ENCODE measurements around the gene GALNT9. TPM values are rescaled to one million over a fixed set of nuclear protein-coding genes. Genes with fewer than 3 reads are reported as not detected.
"Not testable (repeated sequence)": the region's sequence is repeated elsewhere in the genome, so short reads cannot be mapped to it uniquely, and the experiment has no call there.

The GALNT9 gene
- total RNA-seq (under 1 TPM in 1 of 2 experiments, not detected in 1; 0.18 TPM), polyA plus RNA-seq (not detected)

GRCh38 chr12:132329036-132329719 lies at the start of gene GALNT9:
Gene GALNT9 (minus strand): TSS chr12:132329589. CDS start chr12:132329203, 386 bp downstream.
- POLR2A ChIA-PET = no interaction called here
- Histone ChIP-seq H3K9me3 (ENCODE audit: low read length) (no peaks in the 10 kb centered on the region), H3K27me3 (ENCODE audit: insufficient read depth, low read length, poor library complexity, severe bottlenecking) (peaks cover 16% of the 10 kb centered on the region), H3K4me1 (ENCODE audit: insufficient read depth, low read length) (peaks cover 5% of the 10 kb centered on the region), H3K4me3 (ENCODE audit: low read length) (no peak within 1 kb of the TSS), H3K27ac (ENCODE audit: low read depth, low read length) (no peak within 1 kb of the TSS), H3K36me3 (ENCODE audit: insufficient read depth, low read length) (no peaks in the 10 kb centered on the region)
- Mint-ChIP-seq H3K4me3 (peak within 1 kb of the TSS in 1 of 7 donors; percentile 2), H3K27ac (no peak within 1 kb of the TSS), H3K27me3 (peaks cover 29 to 46% of the 10 kb centered on the region in 2 donors), H3K4me1 (peaks cover 8 to 21% (median 13%) of the 10 kb centered on the region in 3 donors), H3K36me3 (peaks cover 0 to 2% (median 0%) of the 10 kb centered on the region in 3 donors), H3K9me3 (peaks cover 0 to 3% (median 0%) of the 10 kb centered on the region in 5 donors)
- CTCF ChIA-PET = interaction anchor here (0.5 kb wide), 1 partner anchor 414 kb away, joined by 3 read pairs; no protein-coding TSS in a partner anchor
- DNase-seq = peak in 1 of 5 donors; percentile 22

GRCh38 chr12:132379057-132379456 lies 49.7 kb upstream of the GALNT9 start:
- H3K27ac ChIP-seq (ENCODE audit: low read depth, low read length); H3K27ac Mint-ChIP-seq; H3K4me3 Mint-ChIP-seq; H3K36me3 ChIP-seq (ENCODE audit: insufficient read depth, low read length); H3K36me3 Mint-ChIP-seq; H3K4me1 ChIP-seq (ENCODE audit: insufficient read depth, low read length); H3K4me1 Mint-ChIP-seq; H3K9me3 Mint-ChIP-seq; CTCF ChIA-PET; DNase-seq; POLR2A ChIA-PET; H3K9me3 ChIP-seq (ENCODE audit: low read length); H3K4me3 ChIP-seq (ENCODE audit: low read length): not testable (repeated sequence)
- H3K27me3 ChIP-seq (ENCODE audit: insufficient read depth, low read length, poor library complexity, severe bottlenecking) = peaks cover 15% of the 10 kb centered on the region
- H3K27me3 Mint-ChIP-seq = peaks cover 23 to 25% of the 10 kb centered on the region in 2 donors

- H3K9me3 Mint-ChIP-seq = no peaks in the 10 kb centered on the region
- peaks cover 0 to 2% (median 0%) of the 10 kb centered on the region in 3 donors for H3K4me1 Mint-ChIP-seq
Observed at GRCh38 chr12:132377147-132377546, 47.8 kb upstream of the GALNT9 start.

GRCh38 chr12:132376464-132376830 lies 47.1 kb upstream of the GALNT9 start:
- peaks cover 40 to 42% of the 10 kb centered on the region in 2 donors for H3K27me3 Mint-ChIP-seq
- Histone ChIP-seq H3K27ac (ENCODE audit: low read depth, low read length) (no peak overlapping the region), H3K36me3 (ENCODE audit: insufficient read depth, low read length) (no peaks in the 10 kb centered on the region), H3K4me1 (ENCODE audit: insufficient read depth, low read length) (no peaks in the 10 kb centered on the region), H3K4me3 (ENCODE audit: low read length) (no peak overlapping the region), H3K27me3 (ENCODE audit: insufficient read depth, low read length, poor library complexity, severe bottlenecking) (peaks cover 17% of the 10 kb centered on the region), H3K9me3 (ENCODE audit: low read length) (no peaks in the 10 kb centered on the region)
- peaks cover 0 to 2% (median 0%) of the 10 kb centered on the region in 3 donors for H3K4me1 Mint-ChIP-seq
- H3K9me3 Mint-ChIP-seq = peaks cover 0 to 1% (median 0%) of the 10 kb centered on the region in 5 donors
- H3K36me3 Mint-ChIP-seq = no peaks in the 10 kb centered on the region
- H3K4me3 Mint-ChIP-seq = no peak overlapping the region
- DNase-seq = no peak
- ChIA-PET CTCF (no interaction called here), POLR2A (no interaction called here)
- no peak overlapping the region for H3K27ac Mint-ChIP-seq

More at GRCh38 chr12:132377147-132377546, 47.8 kb upstream of the GALNT9 start:
- peaks cover 17% of the 10 kb centered on the region for H3K27me3 ChIP-seq (ENCODE audit: insufficient read depth, low read length, poor library complexity, severe bottlenecking)
- CTCF ChIA-PET = no interaction called here
- Mint-ChIP-seq H3K36me3 (no peaks in the 10 kb centered on the region), H3K4me3 (no peak overlapping the region), H3K27me3 (peaks cover 35 to 37% of the 10 kb centered on the region in 2 donors), H3K27ac (no peak overlapping the region)
- no peaks in the 10 kb centered on the region for H3K36me3 ChIP-seq (ENCODE audit: insufficient read depth, low read length)
- H3K4me3 ChIP-seq (ENCODE audit: low read length) = no peak overlapping the region
- no peaks in the 10 kb centered on the region for H3K4me1 ChIP-seq (ENCODE audit: insufficient read depth, low read length)
- no peak overlapping the region for H3K27ac ChIP-seq (ENCODE audit: low read depth, low read length)
- no peaks in the 10 kb centered on the region for H3K9me3 ChIP-seq (ENCODE audit: low read length)
- no peak for DNase-seq
- POLR2A ChIA-PET = no interaction called here

- ChIA-PET CTCF (no interaction called here), POLR2A (no interaction called here)
- Histone ChIP-seq H3K9me3 (ENCODE audit: low read length) (no peaks in the 10 kb centered on the region), H3K36me3 (ENCODE audit: insufficient read depth, low read length) (no peaks in the 10 kb centered on the region), H3K4me3 (ENCODE audit: low read length) (no peak overlapping the region), H3K4me1 (ENCODE audit: insufficient read depth, low read length) (no peaks in the 10 kb centered on the region), H3K27ac (ENCODE audit: low read depth, low read length) (no peak overlapping the region), H3K27me3 (ENCODE audit: insufficient read depth, low read length, poor library complexity, severe bottlenecking) (peaks cover 17% of the 10 kb centered on the region)
- H3K27ac Mint-ChIP-seq = no peak overlapping the region
- peak in 1 of 5 donors; percentile 35 for DNase-seq
- H3K36me3 Mint-ChIP-seq = no peaks in the 10 kb centered on the region
- no peak overlapping the region for H3K4me3 Mint-ChIP-seq
- peaks cover 46 to 47% of the 10 kb centered on the region in 2 donors for H3K27me3 Mint-ChIP-seq
- peaks cover 0 to 2% (median 0%) of the 10 kb centered on the region in 3 donors for H3K4me1 Mint-ChIP-seq
- H3K9me3 Mint-ChIP-seq = peaks cover 0 to 2% (median 0%) of the 10 kb centered on the region in 5 donors
Observed at GRCh38 chr12:132375747-132376463, 46.5 kb upstream of the GALNT9 start.

- Mint-ChIP-seq H3K4me1 (peaks cover 0 to 2% (median 0%) of the 10 kb centered on the region in 3 donors), H3K9me3 (peaks cover 0 to 2% (median 0%) of the 10 kb centered on the region in 5 donors), H3K4me3 (no peak overlapping the region), H3K36me3 (no peaks in the 10 kb centered on the region), H3K27ac (no peak overlapping the region), H3K27me3 (peaks cover 52 to 57% of the 10 kb centered on the region in 2 donors)
- DNase-seq = peak in 1 of 5 donors; percentile 20
- ChIA-PET POLR2A (no interaction called here), CTCF (interaction anchor here (1.7 kb wide), 1 partner anchor 221 kb away, joined by 4 read pairs; no protein-coding TSS in a partner anchor)
- no peaks in the 10 kb centered on the region for H3K4me1 ChIP-seq (ENCODE audit: insufficient read depth, low read length)
- no peaks in the 10 kb centered on the region for H3K9me3 ChIP-seq (ENCODE audit: low read length)
- no peak overlapping the region for H3K4me3 ChIP-seq (ENCODE audit: low read length)
- H3K27ac ChIP-seq (ENCODE audit: low read depth, low read length) = no peak overlapping the region
- H3K27me3 ChIP-seq (ENCODE audit: insufficient read depth, low read length, poor library complexity, severe bottlenecking) = peaks cover 17% of the 10 kb centered on the region
- no peaks in the 10 kb centered on the region for H3K36me3 ChIP-seq (ENCODE audit: insufficient read depth, low read length)
Observed at GRCh38 chr12:132374612-132375445, 45.4 kb upstream of the GALNT9 start.

- CTCF ChIA-PET = interaction anchor here (1.7 kb wide), 1 partner anchor 220 kb away, joined by 4 read pairs; no protein-coding TSS in a partner anchor
- H3K4me3 ChIP-seq (ENCODE audit: low read length) = no peak overlapping the region
- no peaks in the 10 kb centered on the region for H3K4me1 ChIP-seq (ENCODE audit: insufficient read depth, low read length)
- H3K27ac ChIP-seq (ENCODE audit: low read depth, low read length) = no peak overlapping the region
- Mint-ChIP-seq H3K27ac (no peak overlapping the region), H3K9me3 (peaks cover 0 to 2% (median 0%) of the 10 kb centered on the region in 5 donors), H3K36me3 (no peaks in the 10 kb centered on the region), H3K27me3 (peaks cover 54% of the 10 kb centered on the region in 2 donors), H3K4me3 (no peak overlapping the region), H3K4me1 (peaks cover 0 to 2% (median 0%) of the 10 kb centered on the region in 3 donors)
- peaks cover 17% of the 10 kb centered on the region for H3K27me3 ChIP-seq (ENCODE audit: insufficient read depth, low read length, poor library complexity, severe bottlenecking)
- POLR2A ChIA-PET = no interaction called here
- H3K9me3 ChIP-seq (ENCODE audit: low read length) = no peaks in the 10 kb centered on the region
- DNase-seq = peak in 1 of 5 donors; percentile 30
- H3K36me3 ChIP-seq (ENCODE audit: insufficient read depth, low read length) = no peaks in the 10 kb centered on the region
Observed at GRCh38 chr12:132373901-132374611, 44.7 kb upstream of the GALNT9 start.
